Natural killer cell (primary cell): Measurements from ENCODE around the gene SBNO2. TPM values are rescaled to one million over a fixed set of nuclear protein-coding genes. Genes with fewer than 3 reads are reported as not detected.

ENCODE experiments used
- ATAC-seq, 3 donors: fragments of 150-1000 bp in 2 of 3; fragments of 200-7000 bp in 1 of 3; cut with Tn5 transposase; 1 replicate in 1 of 3; 2 replicates in 2 of 3; pipeline ENCODE4 v1.10.0; 2021; ENCODE audit warnings: mild to moderate bottlenecking in 2 of 3, moderate library complexity in 2 of 3
- DNase-seq, 2 donors: peaks; one replicate each; pipeline versions ENCODE4 v3.0.0 to v3.0.0-alpha.2; 2013 to 2021; ENCODE audit warnings: mixed read lengths in 1 of 2
- H3K27ac ChIP-seq: one replicate; pipeline ENCODE4 v1.5.1; 2013; ENCODE audit warnings: mild to moderate bottlenecking, low read length
- H3K27me3 ChIP-seq: one replicate; pipeline ENCODE4 v1.6.1; 2013; ENCODE audit warnings: low read length; ENCODE audit not compliant: control insufficient read depth, insufficient read depth
- H3K36me3 ChIP-seq: one replicate; pipeline ENCODE4 v1.6.1; 2013; ENCODE audit warnings: low read length; ENCODE audit not compliant: control insufficient read depth, insufficient read depth
- H3K4me1 ChIP-seq: one replicate; pipeline ENCODE4 v1.6.1; 2013; ENCODE audit warnings: low read length; ENCODE audit not compliant: control insufficient read depth, insufficient read depth
- H3K4me3 ChIP-seq: one replicate; pipeline ENCODE4 v1.5.1; 2013; ENCODE audit warnings: low read length
- H3K9me3 ChIP-seq: one replicate; pipeline ENCODE4 v1.6.1; 2013; ENCODE audit warnings: low read length; ENCODE audit not compliant: control insufficient read depth, insufficient read depth
- H3K27ac Mint-ChIP-seq, 2 donors: one replicate each; pipeline ENCODE4 v1.8.0; 2022; ENCODE audit warnings: mild to moderate bottlenecking in 2 of 2, mixed read lengths in 2 of 2, moderate library complexity in 1 of 2
- H3K27me3 Mint-ChIP-seq, 2 donors: one replicate each; pipeline ENCODE4 v1.8.0; 2022; ENCODE audit warnings: low read depth in 2 of 2, mixed read lengths in 2 of 2
- H3K36me3 Mint-ChIP-seq: one replicate; pipeline ENCODE4 v1.8.0; 2022; ENCODE audit warnings: mixed read lengths
- H3K4me1 Mint-ChIP-seq, 2 donors: one replicate each; pipeline ENCODE4 v1.8.0; 2022; ENCODE audit warnings: mixed read lengths in 2 of 2
- H3K4me3 Mint-ChIP-seq: one replicate; pipeline ENCODE4 v1.8.0; 2022; ENCODE audit warnings: mild to moderate bottlenecking, moderate library complexity, mixed read lengths
- H3K9me3 Mint-ChIP-seq, 2 donors: one replicate each; pipeline ENCODE4 v1.8.0; 2022; ENCODE audit warnings: mixed read lengths in 2 of 2
- WGBS: methylation state at CpG from one replicate; pipeline ENCODE4 v1.1.7; 2013; ENCODE audit warnings: missing lambda C conversion rate; ENCODE audit not compliant: insufficient coverage; 5-methylcytosine and 5-hydroxymethylcytosine counted together
- intact Hi-C: fragments of 100-400 bp; cut with micrococcal nuclease; formaldehyde crosslinking; loops from one replicate; pipeline ENCODE4 v1.14.2; 2022
- total RNA-seq, 4 donors: library from RNA; stranded (reverse); fragments of 120-200 nt in 1 of 4; gene quantifications; one replicate each; pipeline versions ENCODE4 v1.2.3 to v1.2.4, GENCODE V29; 2013 to 2022
- TF ChIP-seq, protein P1 (sequence below): fragments of 200-600 bp; IDR thresholded peaks from one replicate; pipeline ENCODE4 v1.8.0; 2022; ENCODE audit warnings: antibody characterized with exemption

The SBNO2 gene
- total RNA-seq, 3 donors from 2014 or later (not counting 1 experiment from before 2014, with no cell fraction given): 92.0 to 106 (median 94.3) TPM

DNA sequence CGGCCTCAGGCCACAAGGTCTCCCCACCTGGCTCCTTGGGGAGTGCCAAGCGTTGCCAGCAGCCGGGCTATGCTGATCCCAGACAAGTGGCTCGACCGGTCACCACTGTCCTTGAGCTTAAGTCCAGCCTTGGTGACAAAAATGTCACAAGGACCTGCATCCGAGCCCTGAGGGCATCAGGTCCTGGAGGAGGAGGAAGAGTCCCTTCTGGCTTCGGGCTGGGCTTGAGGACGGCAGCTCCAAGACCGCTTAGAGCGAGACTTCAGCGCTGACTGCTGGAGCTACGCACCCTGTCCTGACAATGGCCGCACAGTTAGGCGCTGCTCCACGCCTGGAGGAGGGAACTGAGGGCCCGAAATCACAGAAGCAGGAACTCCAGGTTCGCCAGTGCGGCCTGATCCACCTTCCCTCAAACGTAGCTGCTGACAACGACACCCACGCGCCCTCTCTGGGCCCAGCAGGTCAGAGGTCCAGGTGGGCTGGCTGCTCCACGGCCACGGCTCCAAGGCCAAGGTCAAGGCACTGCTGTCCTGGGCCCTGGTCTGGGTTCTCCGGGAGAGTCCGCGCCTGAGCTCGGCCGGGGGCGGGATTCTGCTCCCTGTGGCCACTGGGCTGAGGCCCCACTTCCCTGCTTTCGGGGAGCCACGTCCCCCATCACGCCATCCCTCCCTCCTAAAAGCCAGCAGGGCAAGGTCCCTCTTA is 7.0 kb downstream of the SBNO2 start:
- no peaks in the 10 kb centered on the region for H3K27me3 ChIP-seq
- WGBS: 96% methylated on average over 33 of the region's 33 CpGs
- Mint-ChIP-seq H3K4me1 (peaks cover 27 to 52% of the 10 kb centered on the region in 2 donors), H3K4me3 (no peak overlapping the region), H3K27me3 (no peaks in the 10 kb centered on the region), H3K36me3 (no peaks in the 10 kb centered on the region), H3K27ac (no peak overlapping the region), H3K9me3 (no peaks in the 10 kb centered on the region)
- H3K9me3 ChIP-seq: no peaks in the 10 kb centered on the region
- DNase-seq: no peak
- peaks cover 45% of the 10 kb centered on the region for H3K4me1 ChIP-seq
- no peaks in the 10 kb centered on the region for H3K36me3 ChIP-seq
- TF ChIP-seq, protein P1, sequence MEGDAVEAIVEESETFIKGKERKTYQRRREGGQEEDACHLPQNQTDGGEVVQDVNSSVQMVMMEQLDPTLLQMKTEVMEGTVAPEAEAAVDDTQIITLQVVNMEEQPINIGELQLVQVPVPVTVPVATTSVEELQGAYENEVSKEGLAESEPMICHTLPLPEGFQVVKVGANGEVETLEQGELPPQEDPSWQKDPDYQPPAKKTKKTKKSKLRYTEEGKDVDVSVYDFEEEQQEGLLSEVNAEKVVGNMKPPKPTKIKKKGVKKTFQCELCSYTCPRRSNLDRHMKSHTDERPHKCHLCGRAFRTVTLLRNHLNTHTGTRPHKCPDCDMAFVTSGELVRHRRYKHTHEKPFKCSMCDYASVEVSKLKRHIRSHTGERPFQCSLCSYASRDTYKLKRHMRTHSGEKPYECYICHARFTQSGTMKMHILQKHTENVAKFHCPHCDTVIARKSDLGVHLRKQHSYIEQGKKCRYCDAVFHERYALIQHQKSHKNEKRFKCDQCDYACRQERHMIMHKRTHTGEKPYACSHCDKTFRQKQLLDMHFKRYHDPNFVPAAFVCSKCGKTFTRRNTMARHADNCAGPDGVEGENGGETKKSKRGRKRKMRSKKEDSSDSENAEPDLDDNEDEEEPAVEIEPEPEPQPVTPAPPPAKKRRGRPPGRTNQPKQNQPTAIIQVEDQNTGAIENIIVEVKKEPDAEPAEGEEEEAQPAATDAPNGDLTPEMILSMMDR: no peak
- H3K27ac ChIP-seq: no peak overlapping the region
- intact Hi-C loops: no loop called here
- H3K4me3 ChIP-seq: no peak overlapping the region
- ATAC-seq: no peak

DNA sequence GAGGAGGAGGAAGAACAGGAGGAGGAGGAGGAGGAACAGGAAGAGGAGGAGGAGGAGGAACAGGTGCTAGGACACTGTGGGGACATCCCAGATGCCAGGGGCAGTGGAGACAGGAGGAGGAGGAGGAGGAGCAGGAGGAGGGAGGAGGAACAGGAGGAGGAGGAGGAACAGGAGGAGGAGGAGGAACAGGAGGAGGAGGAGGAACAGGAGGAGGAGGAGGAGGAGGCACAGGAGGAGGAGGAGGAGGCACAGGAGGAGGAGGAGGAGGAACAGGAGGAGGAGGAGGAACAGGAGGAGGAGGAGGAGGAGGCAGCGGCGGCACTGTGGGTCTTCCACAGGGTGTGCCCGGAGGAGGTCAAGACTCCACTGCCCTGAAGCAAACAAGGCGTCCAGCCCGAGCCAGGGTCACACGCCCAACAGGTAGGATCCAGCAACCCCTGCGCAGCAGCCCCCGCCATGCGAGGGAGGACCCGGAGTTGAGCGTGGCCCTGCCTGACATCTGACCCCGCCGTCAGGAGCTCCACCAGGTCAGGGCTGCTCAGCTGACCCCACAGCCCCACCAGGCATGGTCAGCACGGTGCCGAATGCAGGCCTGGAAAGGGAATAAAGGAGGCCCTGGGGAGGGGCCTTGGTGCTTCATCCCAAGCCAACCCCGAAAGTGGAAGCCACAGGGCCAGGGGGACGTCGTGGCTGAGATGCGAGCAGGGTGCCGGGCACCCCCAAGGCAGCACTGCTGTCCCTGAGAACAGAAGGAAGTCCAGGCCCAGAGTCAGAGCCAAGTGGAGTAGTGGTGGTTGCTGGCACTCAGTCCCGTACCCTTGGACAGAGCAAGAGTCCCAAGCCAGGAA is 9.2 kb downstream of the SBNO2 start:
- intact Hi-C loops: no loop called here
- 86% methylated on average over 21 of the region's 21 CpGs for WGBS
- Histone ChIP-seq H3K27me3 (no peaks in the 10 kb centered on the region), H3K36me3 (no peaks in the 10 kb centered on the region), H3K4me1 (peaks cover 28% of the 10 kb centered on the region), H3K27ac (no peak overlapping the region), H3K9me3 (no peaks in the 10 kb centered on the region), H3K4me3 (no peak overlapping the region)
- TF ChIP-seq, protein P1: no peak
- Mint-ChIP-seq H3K4me1 (peaks cover 15 to 34% of the 10 kb centered on the region in 2 donors), H3K27me3 (no peaks in the 10 kb centered on the region), H3K4me3 (no peak overlapping the region), H3K9me3 (no peaks in the 10 kb centered on the region), H3K27ac (no peak overlapping the region), H3K36me3 (no peaks in the 10 kb centered on the region)
- DNase-seq: no peak
- no peak for ATAC-seq

DNA sequence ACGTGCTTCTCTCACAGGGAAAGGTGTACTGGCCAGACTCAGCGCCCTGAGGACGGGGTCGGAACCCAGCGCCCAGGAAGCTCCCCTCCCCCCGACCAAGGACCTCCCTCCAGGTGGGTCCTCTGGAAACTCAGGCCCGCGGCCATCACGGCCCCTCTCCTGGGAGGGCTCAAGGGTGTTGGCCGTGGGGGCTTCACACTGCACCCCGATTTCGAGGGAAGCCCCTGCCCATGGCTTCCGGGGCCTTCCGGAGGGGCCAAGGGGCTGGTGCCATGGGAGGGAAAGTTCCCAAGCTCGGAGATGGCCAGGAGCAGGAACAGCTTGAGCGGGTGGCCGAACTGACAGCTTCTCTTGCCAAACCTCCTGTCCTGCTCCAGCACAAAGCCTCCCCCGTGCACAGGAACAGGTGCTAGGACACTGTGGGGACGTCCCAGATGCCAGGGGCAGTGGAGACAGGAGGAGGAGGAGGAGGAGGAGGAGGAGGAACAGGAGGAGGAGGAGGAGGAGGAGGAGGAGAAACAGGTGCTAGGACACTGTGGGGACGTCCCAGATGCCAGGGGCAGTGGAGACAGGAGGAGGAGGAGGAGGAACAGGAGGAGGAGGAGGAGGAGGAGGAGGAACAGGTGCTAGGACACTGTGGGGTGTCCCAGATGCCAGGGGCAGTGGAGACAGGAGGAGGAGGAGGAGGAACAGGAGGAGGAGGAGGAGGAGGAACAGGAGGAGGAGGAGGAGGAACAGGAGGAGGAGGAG is 10.0 kb downstream of the SBNO2 start:
- H3K36me3 Mint-ChIP-seq: no peaks in the 10 kb centered on the region
- WGBS: 88% methylated on average over 18 of the region's 20 CpGs
- no peaks in the 10 kb centered on the region for H3K27me3 Mint-ChIP-seq
- Histone ChIP-seq H3K27ac (no peak overlapping the region), H3K4me3 (no peak overlapping the region), H3K9me3 (no peaks in the 10 kb centered on the region), H3K27me3 (no peaks in the 10 kb centered on the region), H3K36me3 (no peaks in the 10 kb centered on the region), H3K4me1 (peaks cover 20% of the 10 kb centered on the region)
- DNase-seq (no peak), ATAC-seq (peak in 1 of 3 donors; percentile 15)
- H3K9me3 Mint-ChIP-seq: no peaks in the 10 kb centered on the region
- no peak overlapping the region for H3K27ac Mint-ChIP-seq
- no peak overlapping the region for H3K4me3 Mint-ChIP-seq
- TF ChIP-seq, protein P1: no peak
- H3K4me1 Mint-ChIP-seq: peaks cover 10 to 27% of the 10 kb centered on the region in 2 donors
- intact Hi-C loops: no loop called here
